NCI-H345 treated with DMSO at 0.1 percent for 48 hours (cell line): ENCODE data around the gene CLIP3.
"Not testable (repeated sequence)": the region's sequence is repeated elsewhere in the genome, so short reads cannot be mapped to it uniquely, and the experiment has no call there.

Experiments
- DNase-seq: peaks from one replicate; lab custom pipeline; 2025; ENCODE audit not compliant: unreplicated experiment; lab: John Stamatoyannopoulos, UW

Gene CLIP3

GRCh38 chr19:36032251-36033104 is at the start of gene CLIP3:
CLIP3 (minus strand) TSS chr19:36032873; CDS start chr19:36032357, 516 bp downstream.
- DNase-seq, result peak; percentile 89

- no peak for DNase-seq
Observed at GRCh38 chr19:36081894-36082293, 49.2 kb upstream of the CLIP3 start.

GRCh38 chr19:36081385-36081784 is 48.7 kb upstream of the CLIP3 start:
- DNase-seq, result no peak

GRCh38 chr19:36079389-36079945 is 46.8 kb upstream of the CLIP3 start:
- DNase-seq, result no peak

GRCh38 chr19:36073121-36073876 is 40.6 kb upstream of the CLIP3 start:
- no peak for DNase-seq

- DNase-seq, result no peak
Observed at GRCh38 chr19:36072081-36072480, 39.4 kb upstream of the CLIP3 start.

- DNase-seq, result not testable (repeated sequence)
Observed at GRCh38 chr19:36068810-36069499, 36.3 kb upstream of the CLIP3 start.

- DNase-seq, result no peak
Observed at GRCh38 chr19:36067681-36068080, 35.0 kb upstream of the CLIP3 start.

- no peak for DNase-seq
Observed at GRCh38 chr19:36064826-36065225, 32.2 kb upstream of the CLIP3 start.

GRCh38 chr19:36061367-36061766 is 28.7 kb upstream of the CLIP3 start:
- no peak for DNase-seq

GRCh38 chr19:36060430-36060829 is 27.8 kb upstream of the CLIP3 start:
- no peak for DNase-seq

GRCh38 chr19:36059180-36059910 is 26.7 kb upstream of the CLIP3 start:
- no peak for DNase-seq

GRCh38 chr19:36058481-36059179 is 26.0 kb upstream of the CLIP3 start:
- DNase-seq, result no peak

- DNase-seq, result peak; percentile 100
Observed at GRCh38 chr19:36054733-36055686, 22.3 kb upstream of the CLIP3 start, which contains the start of gene WDR62. WDR62 (plus strand) TSS chr19:36054897; CDS start chr19:36054972, 75 bp downstream.

GRCh38 chr19:36054119-36054732 is 21.6 kb upstream of the CLIP3 start, which contains the start of gene THAP8:
THAP8 (minus strand) TSS chr19:36054285; CDS start chr19:36054217, 68 bp downstream.
- DNase-seq, result peak; percentile 100

- no peak for DNase-seq
Observed at GRCh38 chr19:36051637-36052036, 19.0 kb upstream of the CLIP3 start.

- DNase-seq, result no peak
Observed at GRCh38 chr19:36051236-36051635, 18.6 kb upstream of the CLIP3 start.

GRCh38 chr19:36049080-36049698 is 16.5 kb upstream of the CLIP3 start:
- DNase-seq, result no peak
